CD4-positive, alpha-beta T cell treated with Interleukin-2 at 100 ng/mL for 4 hours (primary cell): ENCODE measurements around the gene OR2Z1.
"Not testable (repeated sequence)": the region's sequence is repeated elsewhere in the genome, so short reads cannot be mapped to it uniquely, and the experiment has no call there.

Source experiments
- DNase-seq: peaks from one replicate; pipeline ENCODE4 v3.0.0-alpha.2; 2020; ENCODE audit warnings: low spot score

OR2Z1 gene

GRCh38 chr19:8703223-8703622, 18.2 kb upstream of the OR2Z1 start:
- DNase-seq = no peak

GRCh38 chr19:8705304-8705703, 16.1 kb upstream of the OR2Z1 start:
- peak; percentile 44 for DNase-seq

DNA sequence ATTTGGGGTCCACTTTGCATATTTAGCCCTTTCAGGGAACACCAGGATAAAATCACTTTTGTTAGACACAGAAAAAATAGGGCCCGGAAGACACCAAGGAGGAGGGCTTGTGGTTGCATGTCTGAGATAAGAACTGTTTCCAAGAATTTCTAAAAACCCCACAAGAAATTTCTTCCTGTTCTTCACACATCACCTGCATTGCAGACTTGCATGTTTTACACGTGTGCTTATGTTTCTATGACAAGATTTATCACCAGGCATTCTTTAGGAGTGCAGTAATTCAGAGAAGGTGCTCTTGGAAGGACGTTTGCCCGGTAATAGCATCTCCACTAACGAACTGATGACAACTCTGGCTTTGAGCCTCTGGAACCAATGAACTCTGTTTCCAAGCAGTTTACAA, 15.7 kb upstream of the OR2Z1 start:
- peak; percentile 60 for DNase-seq

DNA sequence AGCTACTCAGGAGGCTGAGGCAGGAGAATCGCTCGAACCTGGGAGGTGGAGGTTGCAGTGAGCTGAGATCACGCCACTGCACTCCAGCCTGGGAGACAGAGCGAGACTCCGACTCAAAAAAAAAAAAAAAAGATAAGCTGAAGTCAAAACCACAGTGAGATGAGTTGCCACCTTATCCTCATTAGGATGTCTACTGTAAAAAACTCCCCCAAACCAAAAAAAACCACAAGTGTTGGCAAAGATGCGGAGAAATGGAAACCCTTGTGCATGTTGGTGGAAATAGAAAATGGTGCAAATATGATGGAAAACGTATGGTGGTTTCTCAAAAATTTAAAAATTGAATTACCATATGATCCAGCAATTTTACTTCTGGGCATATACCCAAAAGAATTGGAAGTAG, 11.1 kb upstream of the OR2Z1 start:
- DNase-seq = not testable (repeated sequence)

DNA sequence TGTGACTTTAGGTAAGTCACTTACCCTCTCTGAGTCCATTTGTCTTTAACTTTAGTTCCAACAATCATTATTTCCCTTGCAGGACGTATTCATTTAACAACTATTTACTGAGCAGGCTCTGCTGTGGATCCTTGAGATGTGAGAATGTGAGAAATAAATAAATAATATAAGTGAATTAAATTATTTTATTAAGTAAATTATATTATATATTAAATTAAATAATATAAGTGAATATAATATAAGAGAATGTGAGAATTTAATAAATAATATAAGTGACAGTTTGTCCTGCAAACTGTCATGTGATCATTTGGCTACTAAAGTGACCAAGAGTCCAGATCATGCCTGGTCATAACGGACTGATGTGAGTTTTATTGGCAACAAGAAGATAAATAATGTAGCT, 598 bp downstream of the OR2Z1 start:
- DNase-seq = no peak

GRCh38 chr19:8724276-8724675, 2.8 kb downstream of the OR2Z1 start:
- DNase-seq = no peak

DNA sequence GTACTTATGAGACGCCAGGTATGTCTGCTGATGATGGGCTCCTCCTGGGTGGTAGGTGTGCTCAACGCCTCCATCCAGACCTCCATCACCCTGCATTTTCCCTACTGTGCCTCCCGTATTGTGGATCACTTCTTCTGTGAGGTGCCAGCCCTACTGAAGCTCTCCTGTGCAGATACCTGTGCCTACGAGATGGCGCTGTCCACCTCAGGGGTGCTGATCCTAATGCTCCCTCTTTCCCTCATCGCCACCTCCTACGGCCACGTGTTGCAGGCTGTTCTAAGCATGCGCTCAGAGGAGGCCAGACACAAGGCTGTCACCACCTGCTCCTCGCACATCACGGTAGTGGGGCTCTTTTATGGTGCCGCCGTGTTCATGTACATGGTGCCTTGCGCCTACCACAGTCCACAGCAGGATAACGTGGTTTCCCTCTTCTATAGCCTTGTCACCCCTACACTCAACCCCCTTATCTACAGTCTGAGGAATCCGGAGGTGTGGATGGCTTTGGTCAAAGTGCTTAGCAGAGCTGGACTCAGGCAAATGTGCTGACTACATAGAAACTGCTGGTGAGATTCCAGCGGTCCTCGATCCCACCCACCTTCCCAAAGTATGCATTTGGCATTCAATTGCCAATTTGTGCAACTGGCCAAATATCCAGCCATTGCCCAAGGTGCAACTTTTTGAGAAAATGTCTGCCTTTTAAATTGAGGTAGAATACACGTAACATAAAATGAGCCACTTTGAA, 10.2 kb downstream of the OR2Z1 start:
- no peak for DNase-seq

DNA sequence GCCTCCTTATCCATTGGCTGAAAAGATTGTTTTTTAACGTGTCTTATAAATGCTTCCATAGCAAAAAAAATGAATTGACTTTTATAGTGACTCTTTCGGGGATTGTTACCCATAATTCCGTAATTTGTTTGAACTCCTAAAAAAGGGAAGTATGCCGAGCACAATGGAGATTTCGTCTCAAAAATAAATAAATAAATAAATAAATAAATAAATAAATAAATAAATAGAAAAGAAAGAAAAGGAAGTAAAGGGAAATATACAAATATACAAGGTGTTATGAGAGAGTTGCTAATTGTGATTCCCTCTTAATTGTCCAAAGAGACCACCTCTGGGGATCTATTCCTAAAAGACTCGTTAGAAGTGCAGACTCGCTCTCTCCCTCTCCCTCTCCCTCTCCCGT, 16.9 kb downstream of the OR2Z1 start:
- DNase-seq = no peak

DNA sequence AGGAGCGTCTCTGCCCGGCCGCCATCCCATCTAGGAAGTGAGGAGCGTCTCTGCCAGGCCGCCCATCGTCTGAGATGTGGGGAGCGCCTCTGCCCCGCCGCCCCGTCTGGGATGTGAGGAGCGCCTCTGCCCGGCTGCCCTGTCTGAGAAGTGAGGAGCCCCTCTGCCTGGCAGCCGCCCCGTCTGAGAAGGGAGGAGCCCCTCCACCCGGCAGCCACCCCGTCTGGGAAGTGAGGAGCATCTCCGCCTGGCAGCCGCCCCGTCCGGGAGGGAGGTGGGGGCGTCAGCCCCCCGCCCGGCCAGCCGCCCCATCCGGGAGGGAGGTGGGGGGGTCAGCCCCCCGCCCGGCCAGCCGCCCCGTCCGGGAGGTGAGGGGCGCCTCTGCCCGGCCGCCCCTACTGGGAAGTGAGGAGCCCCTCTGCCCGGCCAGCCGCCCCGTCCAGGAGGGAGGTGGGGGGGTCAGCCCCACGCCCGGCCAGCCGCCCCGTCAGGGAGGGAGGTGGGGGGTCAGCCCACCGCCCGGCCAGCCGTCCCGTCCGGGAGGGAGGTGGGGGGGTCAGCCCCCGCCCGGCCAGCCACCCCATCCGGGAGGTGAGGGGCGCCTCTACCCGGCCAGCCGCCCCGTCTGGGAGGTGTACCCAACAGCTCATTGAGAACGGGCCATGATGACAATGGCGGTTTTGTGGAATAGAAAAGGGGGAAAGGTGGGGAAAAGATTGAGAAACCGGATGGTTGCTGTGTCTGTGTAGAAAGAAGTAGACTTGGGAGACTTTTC, 18.0 kb downstream of the OR2Z1 start:
- not testable (repeated sequence) for DNase-seq

GRCh38 chr19:8767257-8767656, 45.8 kb downstream of the OR2Z1 start:
- DNase-seq = not testable (repeated sequence)

GRCh38 chr19:8769265-8769664, 47.8 kb downstream of the OR2Z1 start:
- DNase-seq = not testable (repeated sequence)

DNA sequence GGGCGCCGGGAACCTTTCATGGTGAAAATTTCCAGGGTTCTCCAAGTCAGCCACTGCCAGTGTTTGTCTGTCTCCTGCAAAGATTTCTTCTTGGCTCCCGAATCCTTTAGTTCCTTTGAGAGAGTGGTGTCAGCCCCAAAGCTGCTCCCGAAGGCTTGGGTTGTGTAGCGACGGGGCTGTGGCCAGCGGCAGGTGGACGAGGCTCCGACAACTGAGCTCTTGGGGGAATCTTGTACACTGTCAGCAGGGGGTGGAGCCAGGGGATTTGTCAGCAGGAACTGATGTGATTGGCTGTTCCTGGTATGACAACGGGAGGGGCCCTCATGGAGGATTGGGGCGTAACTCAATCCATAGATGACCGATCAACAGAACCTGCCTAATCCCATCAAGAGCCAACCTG, 52.2 kb downstream of the OR2Z1 start:
- not testable (repeated sequence) for DNase-seq
